ACC112 (cell line): ENCODE data around the gene RPS29.
"Not testable (repeated sequence)": the region's sequence is repeated elsewhere in the genome, so short reads cannot be mapped to it uniquely, and the experiment has no call there.

ENCODE experiments used
- H2AFZ ChIP-seq: fragments of 200-600 bp; sonication (generic); one replicate; pipeline ENCODE4 v1.6.0; 2017; ENCODE audit warnings: antibody characterized with exemption, low read length; ENCODE audit not compliant: unreplicated experiment
- H3K27ac ChIP-seq: fragments of 200-600 bp; sonication (generic); 2 replicates; pipeline ENCODE4 v1.5.1; 2014; ENCODE audit warnings: low read depth, mild to moderate bottlenecking, antibody characterized with exemption, low read length, moderate library complexity
- H3K27me3 ChIP-seq: fragments of 200-600 bp; sonication (generic); 2 replicates; pipeline ENCODE4 v1.6.1; 2014; ENCODE audit warnings: mild to moderate bottlenecking, antibody characterized with exemption, low read length, moderate library complexity, mixed read lengths; ENCODE audit not compliant: insufficient read depth
- H3K36me3 ChIP-seq: fragments of 200-600 bp; sonication (generic); 2 replicates; pipeline ENCODE4 v1.6.1; 2016; ENCODE audit warnings: mild to moderate bottlenecking, antibody characterized with exemption, low read length, moderate library complexity, mixed read lengths; ENCODE audit not compliant: insufficient read depth
- H3K4me1 ChIP-seq: fragments of 200-600 bp; sonication (generic); one replicate; pipeline ENCODE4 v1.6.1; 2016; ENCODE audit warnings: low read length, mixed read lengths; ENCODE audit not compliant: insufficient read depth, unreplicated experiment, control insufficient read depth
- H3K4me3 ChIP-seq: fragments of 200-600 bp; sonication (generic); 2 replicates; pipeline ENCODE4 v1.5.1; 2014; ENCODE audit warnings: mild to moderate bottlenecking, low read depth, low read length
- H3K79me2 ChIP-seq: fragments of 200-600 bp; sonication (generic); one replicate; pipeline ENCODE4 v1.6.0; 2016; ENCODE audit warnings: low read length; ENCODE audit not compliant: control insufficient read depth, unreplicated experiment, insufficient read depth

The RPS29 gene

DNA sequence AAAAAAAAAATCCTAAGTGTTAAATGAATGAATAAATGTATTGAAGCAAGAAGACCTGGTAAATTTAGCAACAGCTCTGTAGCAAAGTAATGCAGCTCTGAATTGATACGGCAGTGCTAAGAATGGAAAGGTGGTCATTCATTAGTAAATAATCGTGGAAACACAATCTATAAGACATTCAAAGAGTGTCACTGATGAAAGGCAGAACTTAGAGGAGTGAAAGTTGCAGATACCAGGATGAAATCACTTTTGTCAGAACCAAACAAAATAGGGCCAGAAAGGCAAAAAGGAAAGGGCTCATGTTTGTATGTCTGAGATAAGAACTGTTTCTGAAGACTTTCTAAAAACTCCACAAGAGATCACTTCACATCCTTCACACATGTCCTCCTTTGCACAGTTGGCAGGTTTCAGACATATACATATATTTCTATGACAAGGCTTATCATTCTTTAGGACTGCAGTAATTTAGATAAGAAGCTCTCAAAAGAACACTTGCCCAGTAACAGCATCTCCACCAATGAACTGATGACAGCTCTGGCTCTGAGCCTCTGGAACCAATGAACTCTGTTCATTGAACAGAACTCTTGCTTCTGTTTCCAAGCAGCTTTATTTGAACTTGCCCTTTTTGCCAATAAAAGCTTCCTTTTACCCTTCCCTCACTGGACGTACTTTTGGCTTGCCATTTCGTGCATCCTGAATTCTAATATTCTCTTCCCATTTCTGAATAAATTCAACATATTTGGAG, 8.3 kb upstream of the RPS29 start:
- Histone ChIP-seq H3K36me3 (no peaks in the 10 kb centered on the region), H3K4me1 (peaks cover 20% of the 10 kb centered on the region), H3K4me3 (no peak overlapping the region), H2AFZ (peak overlapping the region; percentile 3), H3K27ac (no peak overlapping the region), H3K79me2 (peaks cover 23% of the 10 kb centered on the region), H3K27me3 (no peaks in the 10 kb centered on the region)

DNA sequence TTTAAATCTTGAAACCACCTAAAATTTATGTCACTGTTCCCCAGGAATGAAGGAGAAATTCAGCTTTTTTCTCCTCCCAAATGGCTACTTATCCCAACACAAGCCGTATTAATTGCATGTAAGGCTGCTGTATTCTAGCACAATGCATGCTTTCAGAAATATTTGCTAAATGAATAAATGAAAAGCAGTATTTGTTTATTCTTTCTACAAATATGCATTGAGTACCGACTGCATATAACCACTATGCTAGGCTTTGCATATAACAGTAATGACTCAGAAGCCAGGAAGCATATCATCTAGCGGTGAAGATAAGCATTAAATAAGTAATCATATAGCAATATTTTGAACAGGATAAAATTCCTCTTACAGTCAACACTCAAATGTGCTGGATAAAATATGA, 6.8 kb upstream of the RPS29 start:
- Histone ChIP-seq H2AFZ (no peak overlapping the region), H3K36me3 (no peaks in the 10 kb centered on the region), H3K27ac (no peak overlapping the region), H3K27me3 (no peaks in the 10 kb centered on the region), H3K4me1 (peaks cover 20% of the 10 kb centered on the region), H3K79me2 (peaks cover 8% of the 10 kb centered on the region), H3K4me3 (no peak overlapping the region)

DNA sequence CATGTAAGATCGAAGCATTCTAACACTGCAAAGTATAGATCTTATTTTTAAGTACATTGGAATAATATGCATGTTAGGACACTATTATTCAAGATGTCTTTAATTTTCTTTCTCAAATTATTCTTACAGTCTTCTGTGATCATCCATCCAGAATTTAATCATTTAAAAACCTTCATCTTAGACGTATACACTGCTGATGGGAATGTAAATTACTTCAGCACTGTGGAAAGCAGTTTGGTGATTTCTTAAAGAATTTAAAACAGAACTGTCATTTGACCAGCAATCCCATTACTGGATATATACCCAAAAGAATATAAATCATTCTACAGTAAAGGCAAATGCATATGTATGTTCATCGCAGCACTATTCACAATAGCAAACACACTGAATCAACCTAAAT, 3.2 kb upstream of the RPS29 start:
- H3K36me3 ChIP-seq = peaks cover 4% of the 10 kb centered on the region; the same call in 1 of the 2 replicates
- H3K27ac ChIP-seq = no peak overlapping the region
- no peaks in the 10 kb centered on the region for H3K27me3 ChIP-seq
- peaks cover 20% of the 10 kb centered on the region for H3K4me1 ChIP-seq
- H2AFZ ChIP-seq = no peak overlapping the region
- H3K79me2 ChIP-seq = peaks cover 18% of the 10 kb centered on the region
- no peak overlapping the region for H3K4me3 ChIP-seq

DNA sequence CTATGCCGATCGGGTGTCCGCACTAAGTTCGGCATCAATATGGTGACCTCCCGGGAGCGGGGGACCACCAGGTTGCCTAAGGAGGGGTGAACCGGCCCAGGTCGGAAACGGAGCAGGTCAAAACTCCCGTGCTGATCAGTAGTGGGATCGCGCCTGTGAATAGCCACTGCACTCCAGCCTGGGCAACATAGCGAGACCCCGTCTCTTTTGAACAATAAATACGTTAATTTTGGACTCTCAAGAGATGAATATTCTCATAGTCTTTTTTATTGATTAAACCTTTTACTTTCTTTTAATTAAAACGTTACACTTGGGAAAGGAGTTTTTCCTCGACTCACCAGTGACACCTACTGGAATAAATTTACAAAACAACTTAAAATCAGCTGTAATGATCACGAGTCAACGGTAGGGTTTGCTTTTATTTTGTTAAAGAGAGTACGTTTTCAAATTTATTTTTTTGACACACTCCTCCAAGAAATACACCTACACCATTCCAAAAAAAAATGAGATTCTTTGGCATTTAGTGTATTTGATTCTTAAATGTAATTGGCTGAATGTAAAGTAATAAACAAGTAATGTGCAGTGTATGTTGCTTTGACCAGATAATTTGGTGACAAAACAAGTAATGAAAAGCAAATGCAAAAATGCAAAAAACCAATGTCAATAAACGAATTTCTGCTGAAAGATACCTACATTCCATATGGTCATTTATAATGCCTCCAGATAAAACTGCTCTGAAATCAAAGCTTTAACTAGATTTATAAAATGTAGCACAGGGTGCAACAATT, 687 bp upstream of the RPS29 start:
- Histone ChIP-seq H3K36me3 (peaks cover 28% of the 10 kb centered on the region), H3K79me2 (peaks cover 43% of the 10 kb centered on the region), H3K27me3 (no peaks in the 10 kb centered on the region), H2AFZ (peak overlapping the region; percentile 79), H3K4me3 (peak overlapping the region; percentile 69), H3K27ac (peak overlapping the region; percentile 57), H3K4me1 (peaks cover 22% of the 10 kb centered on the region)

DNA sequence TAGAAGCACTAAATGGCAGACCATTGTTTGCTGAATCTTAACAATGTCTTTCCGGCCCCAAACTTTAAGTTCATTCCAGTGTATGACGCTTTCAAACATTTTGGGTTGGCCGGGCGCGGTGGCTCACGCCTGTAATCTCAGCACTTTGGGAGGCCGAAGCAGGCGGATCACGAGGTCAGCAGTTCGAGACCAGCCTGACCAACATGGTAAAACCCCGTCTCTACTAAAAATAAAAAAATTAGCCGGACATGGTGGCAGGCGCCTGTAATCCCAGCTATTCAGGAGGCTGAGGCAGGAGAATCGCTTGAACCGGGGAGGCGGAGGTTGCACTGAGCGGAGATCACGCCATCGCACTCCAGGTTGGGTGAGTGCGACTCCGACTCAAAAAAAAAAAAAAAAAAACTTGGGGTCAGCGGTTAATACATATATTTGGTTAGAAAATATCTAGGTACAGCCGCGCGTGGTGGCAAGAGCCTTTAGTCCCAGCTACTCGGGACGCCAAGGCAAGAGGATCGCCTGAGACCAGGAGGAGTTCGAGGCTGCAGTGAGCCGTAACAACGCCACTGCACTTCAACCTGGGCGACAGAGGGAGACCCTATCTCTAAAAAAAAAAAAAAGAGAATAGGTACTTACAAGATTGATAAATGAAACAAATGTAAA, 1.1 kb downstream of the RPS29 start:
- Histone ChIP-seq H3K27ac (peak overlapping the region; percentile 62), H3K4me3 (peak overlapping the region; percentile 88), H3K79me2 (peaks cover 55% of the 10 kb centered on the region), H3K4me1 (peaks cover 22% of the 10 kb centered on the region), H3K36me3 (peaks cover 31% of the 10 kb centered on the region)
- not testable (repeated sequence) for H2AFZ ChIP-seq, H3K27me3 ChIP-seq

DNA sequence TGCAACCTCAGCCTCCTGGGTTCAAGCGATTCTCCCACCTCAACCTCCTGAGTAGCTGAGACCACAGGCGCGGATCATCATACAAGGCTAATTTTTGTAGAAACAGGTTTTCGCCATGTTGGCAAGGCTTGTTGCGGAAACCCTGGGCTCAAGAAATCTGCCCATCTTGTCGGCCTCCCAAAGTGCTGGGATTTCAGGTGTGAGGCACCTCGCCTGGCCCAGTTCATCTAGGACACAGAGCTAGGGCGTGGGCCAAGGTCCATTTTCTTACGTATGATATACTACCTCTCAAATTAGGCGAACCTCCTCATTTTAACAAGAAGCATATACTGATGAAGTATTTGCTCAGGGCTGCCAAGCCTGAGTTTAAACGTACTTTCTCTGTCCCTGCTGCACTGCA, 2.1 kb downstream of the RPS29 start:
- Histone ChIP-seq H3K36me3 (peaks cover 31% of the 10 kb centered on the region), H3K27ac (0 out of 2 replicates have a peak overlapping the region, but pooled peaks have one; percentile 2), H3K4me1 (peaks cover 22% of the 10 kb centered on the region), H3K4me3 (peak overlapping the region; percentile 88), H3K79me2 (peaks cover 58% of the 10 kb centered on the region), H3K27me3 (no peaks in the 10 kb centered on the region), H2AFZ (no peak overlapping the region)

DNA sequence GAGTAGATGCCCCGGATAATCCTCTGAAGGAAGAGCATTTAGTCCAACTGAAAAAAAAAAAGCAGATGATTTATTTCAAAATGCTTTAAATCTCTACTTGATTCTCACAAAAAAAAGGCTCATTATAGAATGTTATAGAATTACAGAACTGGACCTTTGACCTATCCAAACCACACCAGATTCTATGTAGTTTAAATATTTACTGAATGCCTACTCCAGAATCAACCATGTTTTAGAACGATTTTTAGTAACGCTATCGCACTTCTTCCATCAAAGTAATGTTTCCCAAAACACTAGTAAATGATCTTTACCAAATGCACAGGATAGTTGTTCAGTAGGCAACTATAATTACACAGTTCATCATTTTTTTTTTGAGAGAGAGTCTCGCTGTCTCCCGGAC, 2.6 kb downstream of the RPS29 start:
- Histone ChIP-seq H3K4me3 (peak overlapping the region; percentile 88), H3K36me3 (peaks cover 31% of the 10 kb centered on the region), H3K27ac (no peak overlapping the region)

DNA sequence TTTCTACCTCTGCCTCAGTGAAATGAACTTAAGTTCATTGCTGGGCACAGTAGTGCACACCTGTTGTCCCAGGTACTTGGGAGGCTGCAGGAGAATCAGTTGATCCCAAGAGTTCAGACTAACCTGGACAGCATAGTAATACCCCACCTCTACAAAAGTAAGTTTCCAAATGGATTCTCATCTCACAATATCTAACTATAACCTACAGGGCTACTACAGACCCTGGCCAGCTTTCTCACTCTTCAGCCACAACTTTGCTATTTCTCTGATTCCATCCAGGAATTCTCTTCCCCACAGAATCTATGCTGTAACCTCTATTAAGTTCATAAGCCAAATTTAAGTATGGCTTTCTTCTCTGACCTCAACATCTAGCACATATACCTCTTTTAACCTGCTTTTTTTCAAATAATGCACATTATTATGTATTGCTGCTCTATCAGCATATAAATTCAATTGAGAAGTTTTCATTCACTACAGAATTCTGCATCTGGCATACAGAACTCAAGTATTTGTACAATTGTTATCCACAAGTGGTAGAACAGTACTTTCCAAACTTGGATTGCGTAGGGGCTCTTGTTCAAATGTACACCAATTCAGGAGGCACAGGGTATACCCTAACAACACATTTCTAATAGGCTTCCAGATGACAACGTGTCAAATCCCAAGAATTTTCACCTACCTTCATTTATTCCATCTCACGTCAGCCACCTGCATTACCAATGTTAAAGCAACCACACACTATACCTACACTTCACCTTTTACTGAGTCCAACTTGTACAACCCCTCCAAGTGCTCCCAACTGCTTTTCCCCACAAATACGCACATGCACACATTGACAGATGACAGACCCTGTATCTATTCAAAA, 3.8 kb downstream of the RPS29 start:
- Histone ChIP-seq H3K27ac (no peak overlapping the region), H3K27me3 (no peaks in the 10 kb centered on the region), H3K36me3 (peaks cover 31% of the 10 kb centered on the region), H3K4me1 (peaks cover 17% of the 10 kb centered on the region), H2AFZ (no peak overlapping the region), H3K4me3 (no peak overlapping the region), H3K79me2 (peaks cover 61% of the 10 kb centered on the region)

More for the DNA sequence above, 2.6 kb downstream of the RPS29 start:
- Histone ChIP-seq H3K4me1 (peaks cover 22% of the 10 kb centered on the region), H3K79me2 (peaks cover 58% of the 10 kb centered on the region), H3K27me3 (no peaks in the 10 kb centered on the region), H2AFZ (no peak overlapping the region)

DNA sequence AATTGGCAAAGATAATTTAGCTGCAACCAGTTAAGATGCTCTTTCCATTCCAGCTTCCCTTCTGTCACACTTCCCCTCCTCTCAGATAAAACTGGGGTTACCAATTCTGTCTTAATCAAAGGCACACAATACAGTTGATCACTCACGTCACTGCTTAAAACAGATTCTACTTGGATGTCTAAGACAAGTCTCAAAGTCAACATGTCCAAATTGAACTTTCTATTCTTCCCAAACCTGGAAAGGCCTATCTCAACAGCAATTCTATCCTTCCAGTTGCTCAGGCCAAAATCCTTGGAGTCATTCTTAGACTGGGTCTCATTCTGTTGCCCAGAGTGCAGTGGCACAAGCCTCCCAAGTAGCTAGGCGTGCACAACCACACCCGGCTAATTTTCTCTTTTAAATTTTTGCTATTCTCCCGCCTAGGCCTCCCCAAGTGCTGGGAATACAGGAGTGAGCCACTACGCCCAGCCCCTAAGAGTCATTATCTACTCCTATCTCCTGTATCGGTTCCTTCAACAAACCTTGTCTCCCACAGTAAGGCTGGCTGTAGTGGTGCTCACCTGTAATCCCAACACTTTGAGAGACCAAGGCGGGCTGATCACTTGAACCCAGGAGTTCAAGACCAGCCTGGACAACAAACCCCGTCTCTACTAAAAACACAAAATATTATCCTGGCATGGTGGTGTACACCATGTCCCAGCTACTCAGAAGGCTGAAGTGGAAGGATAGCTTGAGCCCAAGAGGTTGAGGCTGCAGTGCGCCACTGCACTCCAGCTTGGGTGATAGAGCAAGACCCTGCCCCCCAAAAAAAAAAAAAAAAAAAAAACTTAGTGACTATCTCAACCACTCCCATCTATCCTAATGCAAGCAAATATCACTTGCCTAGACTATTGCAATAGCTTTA, 4.7 kb downstream of the RPS29 start:
- H3K36me3 ChIP-seq = peaks cover 31% of the 10 kb centered on the region
- peaks cover 16% of the 10 kb centered on the region for H3K4me1 ChIP-seq
- no peaks in the 10 kb centered on the region for H3K27me3 ChIP-seq
- peaks cover 61% of the 10 kb centered on the region for H3K79me2 ChIP-seq
- no peak overlapping the region for H3K27ac ChIP-seq
- H3K4me3 ChIP-seq = no peak overlapping the region
- H2AFZ ChIP-seq = no peak overlapping the region
